GM12891 (cell line): Measurements from ENCODE around the gene ADORA2A.
"Not testable (repeated sequence)": the region's sequence is repeated elsewhere in the genome, so short reads cannot be mapped to it uniquely, and the experiment has no call there.

Experiments used
- DNase-seq: peaks from one replicate; pipeline ENCODE4 v3.0.0; 2011; ENCODE audit warnings: low spot score; ENCODE audit not compliant: insufficient read length
- FAIRE-seq: peaks from 2 replicates; lab custom pipeline; 2011; peaks lifted over from hg19 to GRCh38; lab: Jason Lieb, UNC
- PAX5 ChIP-seq: IDR thresholded peaks from 2 replicates; pipeline ENCODE4 v1.6.1; 2011; ENCODE audit warnings: low read length, moderate library complexity, mild to moderate bottlenecking; ENCODE audit not compliant: insufficient read depth, severe bottlenecking
- POLR2A ChIP-seq: IDR thresholded peaks from 2 replicates; pipeline ENCODE4 v1.6.1; 2011; ENCODE audit warnings: low read depth, low read length, control low read depth
- POLR2AphosphoS5 ChIP-seq: IDR thresholded peaks from 2 replicates; pipeline ENCODE4 v1.6.1; 2011; ENCODE audit warnings: low read depth, low read length, control low read depth
- POU2F2 ChIP-seq: IDR thresholded peaks from 2 replicates; pipeline ENCODE4 v1.6.1; 2011; ENCODE audit warnings: low read depth, mild to moderate bottlenecking, control low read depth, low read length, moderate library complexity
- SPI1 ChIP-seq: IDR thresholded peaks from 2 replicates; pipeline ENCODE4 v1.6.1; 2011; ENCODE audit warnings: low read depth, low read length, control low read depth
- TAF1 ChIP-seq: IDR thresholded peaks from 2 replicates; pipeline ENCODE4 v1.6.1; 2011; ENCODE audit warnings: low read depth, low read length, control low read depth

Gene ADORA2A

GRCh38 chr22:24482998-24483397 lies 55.6 kb downstream of the ADORA2A start:
- TF ChIP-seq TAF1 (no peak), PAX5 (no peak), POU2F2 (no peak), POLR2A (no peak), SPI1 (no peak), POLR2AphosphoS5 (no peak)
- FAIRE-seq (no peak), DNase-seq (no peak)

DNA sequence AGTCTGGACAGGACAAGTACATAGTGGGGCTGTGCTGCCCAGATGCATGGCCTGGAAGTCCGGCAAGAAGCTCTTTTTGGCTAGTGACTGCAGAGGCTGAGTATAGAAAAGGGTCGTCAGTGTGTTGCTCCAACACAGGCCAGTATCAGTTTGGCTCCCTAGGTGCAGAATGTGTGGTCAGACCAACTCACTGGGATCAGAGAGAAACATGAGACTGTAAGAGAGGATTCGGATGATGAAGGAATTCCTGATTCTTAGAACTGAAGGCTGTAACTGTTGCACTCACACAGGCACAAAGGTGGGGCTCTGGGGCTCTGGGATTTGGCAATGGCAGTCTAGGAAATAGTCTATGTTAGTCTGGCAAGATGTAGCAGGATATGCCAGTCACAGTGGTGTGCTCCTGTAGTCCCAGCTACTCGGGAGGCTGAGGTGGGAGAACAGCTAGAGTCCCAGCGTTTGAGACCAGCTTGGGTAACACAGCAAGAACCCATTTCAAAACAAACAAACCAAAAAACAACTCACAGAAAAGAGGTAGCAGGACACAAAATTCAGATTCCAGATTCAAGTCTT lies 56.7 kb downstream of the ADORA2A start:
- TF ChIP-seq SPI1 (no peak), POLR2A (no peak), POU2F2 (no peak), TAF1 (no peak), PAX5 (no peak), POLR2AphosphoS5 (no peak)
- FAIRE-seq (no peak), DNase-seq (no peak)

- TF ChIP-seq PAX5 (no peak), SPI1 (no peak), POU2F2 (no peak), POLR2AphosphoS5 (no peak), POLR2A (no peak), TAF1 (no peak)
- DNase-seq, result no peak
- no peak for FAIRE-seq
These were observed 57.8 kb downstream of the ADORA2A start for GRCh38 chr22:24485170-24485569.

DNA sequence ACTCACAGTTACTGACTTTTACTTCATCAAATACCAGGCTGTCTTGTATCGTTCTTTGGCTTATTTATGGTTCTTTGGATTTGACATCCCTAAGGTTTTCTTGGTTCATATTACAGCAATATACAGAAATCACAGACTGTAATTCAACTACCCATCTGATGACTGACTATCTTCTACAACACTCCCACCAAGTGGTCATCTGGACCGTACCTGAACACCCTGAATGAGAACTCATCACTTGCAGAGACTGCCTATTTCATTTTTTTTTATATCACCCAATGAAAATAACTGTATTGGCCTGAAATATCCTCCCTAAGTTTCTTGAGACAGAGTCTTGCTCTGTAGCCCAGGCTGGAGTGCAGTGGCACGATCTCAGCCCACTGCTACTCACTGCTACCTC lies 58.2 kb downstream of the ADORA2A start:
- TF ChIP-seq TAF1, result no peak
- no peak for TF ChIP-seq POLR2A
- TF ChIP-seq POU2F2, result no peak
- TF ChIP-seq SPI1, result no peak
- no peak for TF ChIP-seq PAX5
- no peak for TF ChIP-seq POLR2AphosphoS5
- FAIRE-seq (peak; percentile 28), DNase-seq (no peak)

- no peak for TF ChIP-seq TAF1
- no peak for TF ChIP-seq POU2F2
- peak; percentile 74 for TF ChIP-seq SPI1
- FAIRE-seq, result peak; percentile 59
- DNase-seq, result no peak
These were observed 59.1 kb downstream of the ADORA2A start for GRCh38 chr22:24486501-24486921.

DNA sequence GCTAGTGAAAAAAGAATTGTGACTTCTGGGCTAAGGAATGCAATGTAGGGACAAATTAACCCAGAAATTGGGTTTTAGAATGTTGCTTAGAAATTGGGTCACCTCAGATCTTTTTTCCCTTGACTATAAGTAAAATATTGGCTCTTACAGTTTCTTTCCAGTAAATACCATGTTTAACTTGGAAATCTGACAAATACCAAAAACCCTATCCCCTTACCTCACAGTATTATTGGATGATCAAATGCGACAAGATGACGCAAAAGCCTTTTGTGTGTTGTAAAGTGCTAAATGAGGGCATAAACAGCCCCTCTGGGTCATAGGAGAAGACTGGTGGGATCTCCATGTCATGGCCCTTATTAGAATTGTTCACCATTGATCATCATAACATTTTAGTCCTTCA lies 61.6 kb downstream of the ADORA2A start:
- TF ChIP-seq PAX5, result no peak
- TF ChIP-seq POLR2A, result no peak
- no peak for TF ChIP-seq SPI1
- no peak for TF ChIP-seq POLR2AphosphoS5
- no peak for TF ChIP-seq TAF1
- TF ChIP-seq POU2F2, result no peak
- no peak for FAIRE-seq

GRCh38 chr22:24489434-24489833 lies 62.0 kb downstream of the ADORA2A start:
- FAIRE-seq, result not testable (repeated sequence)

More for the DNA sequence above, 61.6 kb downstream of the ADORA2A start:
- no peak for DNase-seq

More at GRCh38 chr22:24489434-24489833, 62.0 kb downstream of the ADORA2A start:
- not testable (repeated sequence) for DNase-seq
